Measurements from ENCODE around the gene BOK. TPM values are rescaled to one million over a fixed set of nuclear protein-coding genes. Genes with fewer than 3 reads are reported as not detected.
A peak's percentile ranks its signal among the peaks of the same experiment; 100 is the strongest.

The BOK gene
- total RNA-seq, 1 experiment from 2014 or later = 33.9 TPM

DNA sequence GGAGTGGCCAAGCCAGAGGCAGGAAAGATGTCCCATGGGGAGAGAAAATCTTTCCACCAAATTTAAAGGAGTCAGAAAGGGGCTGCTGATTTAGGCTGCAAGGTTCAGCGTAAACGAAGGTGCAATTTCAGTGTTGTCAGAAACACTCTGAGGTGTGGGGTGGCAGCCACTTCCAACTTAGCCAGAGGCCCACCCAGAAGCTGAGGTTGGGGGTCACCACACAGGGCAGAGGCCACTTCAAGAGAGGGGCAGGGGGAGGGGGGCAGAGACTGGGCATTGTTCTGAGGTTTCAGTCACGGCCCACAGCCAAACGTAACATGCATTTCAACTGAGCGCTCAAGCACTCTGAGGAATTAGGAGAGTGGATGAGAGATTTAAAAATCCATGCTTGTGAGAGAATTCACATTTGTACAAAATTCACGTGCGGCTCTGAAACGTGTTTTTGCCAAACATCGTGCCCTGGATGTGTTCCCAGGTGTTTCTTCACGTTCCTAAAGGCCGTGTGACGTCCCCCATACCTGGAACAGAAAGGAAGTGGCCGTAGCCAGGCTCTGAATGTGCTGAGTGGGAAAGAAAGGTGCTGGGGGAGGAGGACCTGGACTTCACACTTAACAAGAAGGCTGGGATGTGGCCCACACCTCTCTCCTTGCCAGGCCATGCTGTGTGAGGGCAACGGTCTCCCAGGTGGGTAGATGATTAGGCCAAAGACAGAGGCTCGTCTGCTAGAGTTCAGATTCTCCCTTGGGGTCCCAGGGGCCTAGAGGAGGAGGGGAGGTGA, 19.5 kb upstream of the BOK start:
- Mint-ChIP-seq H3K36me3 (ENCODE audit: insufficient read depth in 1 of 3, low read depth in 3 of 3) (no peaks in the 10 kb centered on the region), H3K9me3 (peaks cover 2% of the 10 kb centered on the region in 2 experiments; a peak in 1 of 5 replicates), H3K27ac (peak overlapping the region in 1 of 3 experiments; percentile 62; a peak in 2 of 7 replicates), H3K4me1 (peaks cover 3 to 13% of the 10 kb centered on the region in 2 experiments; a peak in 3 of 4 replicates), H3K27me3 (ENCODE audit: low read depth) (peaks cover 46% of the 10 kb centered on the region), H3K4me3 (peak overlapping the region in 1 of 2 experiments; percentile 1; a peak in 2 of 5 replicates)
- Histone ChIP-seq H3K4me1 (ENCODE audit: insufficient read depth, low read length) (no peaks in the 10 kb centered on the region), H2BK120ac (ENCODE audit: low read depth, low read length, poor library complexity, severe bottlenecking) (no peak overlapping the region), H2BK20ac (ENCODE audit: low read depth, low read length, poor library complexity, severe bottlenecking) (no peak overlapping the region), H2BK15ac (ENCODE audit: low read depth, low read length) (no peak overlapping the region), H3K4me2 (ENCODE audit: insufficient read depth, insufficient read length, low read length) (no peak overlapping the region), H3K79me1 (ENCODE audit: insufficient read depth, low read depth, low read length, poor library complexity, severe bottlenecking) (no peaks in the 10 kb centered on the region), H2AFZ (ENCODE audit: low read length) (no peak overlapping the region), H3K56ac (ENCODE audit: insufficient read length, low read depth, low read length) (no peak overlapping the region), H3T11ph (ENCODE audit: low read length) (no peak overlapping the region), H4K20me1 (ENCODE audit: control insufficient read depth, insufficient read depth, insufficient read length) (no peaks in the 10 kb centered on the region), H4K5ac (ENCODE audit: insufficient read length, low read depth, low read length) (no peak overlapping the region), H3K23me2 (ENCODE audit: insufficient read length, low read depth, low read length, poor library complexity, severe bottlenecking) (peaks cover 11% of the 10 kb centered on the region), H3K14ac (ENCODE audit: insufficient read depth, low read length) (no peak overlapping the region; the same call in 1 of the 2 replicates), H3K23ac (ENCODE audit: insufficient read length, low read depth, low read length) (no peak overlapping the region), H3K9ac (ENCODE audit: extremely low read depth, insufficient read length, low read length) (no peak overlapping the region), H3K4ac (ENCODE audit: low read depth, low read length) (no peak overlapping the region), H4K8ac (replicated peaks; ENCODE audit: insufficient read length, low read depth, low read length) (no peak overlapping the region), H3K79me2 (ENCODE audit: insufficient read depth, low read length) (no peaks in the 10 kb centered on the region), H3K9me3 (ENCODE audit: control insufficient read depth, low read depth, low read length) (no peaks in the 10 kb centered on the region), H2BK5ac (ENCODE audit: insufficient read length, low read length) (no peak overlapping the region), H3K27me3 (ENCODE audit: insufficient read depth, low read length) (peaks cover 16% of the 10 kb centered on the region; the same call in 1 of the 2 replicates), H3K27ac (ENCODE audit: insufficient read length, low read depth, low read length) (no peak overlapping the region), H4K91ac (ENCODE audit: insufficient read length, low read depth, low read length) (no peak overlapping the region), H2BK12ac (ENCODE audit: insufficient read length, low read depth, low read length) (no peak overlapping the region), H3K18ac (ENCODE audit: insufficient read length, low read depth, low read length) (no peak overlapping the region), H2AK5ac (ENCODE audit: insufficient read length, low read length) (no peak overlapping the region)
- WGBS (ENCODE audit: extremely low coverage, insufficient read length, low lambda C conversion rate) = no CpG with 5 or more reads among the region's 15 CpGs
- no peak for DNase-seq
- TF ChIP-seq, protein P1, sequence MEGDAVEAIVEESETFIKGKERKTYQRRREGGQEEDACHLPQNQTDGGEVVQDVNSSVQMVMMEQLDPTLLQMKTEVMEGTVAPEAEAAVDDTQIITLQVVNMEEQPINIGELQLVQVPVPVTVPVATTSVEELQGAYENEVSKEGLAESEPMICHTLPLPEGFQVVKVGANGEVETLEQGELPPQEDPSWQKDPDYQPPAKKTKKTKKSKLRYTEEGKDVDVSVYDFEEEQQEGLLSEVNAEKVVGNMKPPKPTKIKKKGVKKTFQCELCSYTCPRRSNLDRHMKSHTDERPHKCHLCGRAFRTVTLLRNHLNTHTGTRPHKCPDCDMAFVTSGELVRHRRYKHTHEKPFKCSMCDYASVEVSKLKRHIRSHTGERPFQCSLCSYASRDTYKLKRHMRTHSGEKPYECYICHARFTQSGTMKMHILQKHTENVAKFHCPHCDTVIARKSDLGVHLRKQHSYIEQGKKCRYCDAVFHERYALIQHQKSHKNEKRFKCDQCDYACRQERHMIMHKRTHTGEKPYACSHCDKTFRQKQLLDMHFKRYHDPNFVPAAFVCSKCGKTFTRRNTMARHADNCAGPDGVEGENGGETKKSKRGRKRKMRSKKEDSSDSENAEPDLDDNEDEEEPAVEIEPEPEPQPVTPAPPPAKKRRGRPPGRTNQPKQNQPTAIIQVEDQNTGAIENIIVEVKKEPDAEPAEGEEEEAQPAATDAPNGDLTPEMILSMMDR (conservative IDR thresholded peaks at IDR 0.05) = no peak
